ENCODE measurements around the gene SSBP3.

Gene SSBP3

DNA sequence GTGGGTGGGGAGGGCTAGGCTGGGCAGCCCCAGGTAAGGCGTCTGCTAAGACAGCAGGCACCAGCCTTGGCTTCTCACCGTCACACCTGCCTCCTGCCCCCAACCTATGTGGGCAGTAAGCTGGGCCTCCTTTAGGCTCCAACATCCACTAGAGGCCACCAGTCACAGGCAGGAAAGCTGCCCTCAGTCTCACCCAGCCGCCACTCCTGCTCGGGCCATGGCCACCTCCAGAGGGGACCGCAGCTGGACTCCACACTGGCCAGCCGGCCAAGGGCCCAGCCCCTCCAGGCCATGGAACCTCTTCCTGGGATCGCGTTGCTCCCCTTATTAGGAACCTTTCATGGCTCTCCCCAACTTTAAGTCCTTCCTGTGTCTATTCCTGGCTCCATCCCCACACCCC, 131.7 kb downstream of the SSBP3 start:
- H3K4me1 Mint-ChIP-seq (ENCODE audit: low read depth), result peaks cover 42% of the 10 kb centered on the region

GRCh38 chr1:54273795-54274163, 132.4 kb downstream of the SSBP3 start:
- no peak for DNase-seq
- Mint-ChIP-seq H3K27ac (no peak overlapping the region), H3K4me3 (no peak overlapping the region), H3K27me3 (no peaks in the 10 kb centered on the region), H3K36me3 (ENCODE audit: low read depth) (peaks cover 10% of the 10 kb centered on the region), H3K9me3 (no peaks in the 10 kb centered on the region), H3K4me1 (ENCODE audit: low read depth) (peaks cover 40% of the 10 kb centered on the region)

More for the DNA sequence above, 131.7 kb downstream of the SSBP3 start:
- H3K9me3 Mint-ChIP-seq, result no peaks in the 10 kb centered on the region
- no peaks in the 10 kb centered on the region for H3K27me3 Mint-ChIP-seq
- H3K4me3 Mint-ChIP-seq, result no peak overlapping the region
- H3K27ac Mint-ChIP-seq, result peak overlapping the region; percentile 23
- peaks cover 10% of the 10 kb centered on the region for H3K36me3 Mint-ChIP-seq (ENCODE audit: low read depth)
- DNase-seq, result no peak

GRCh38 chr1:54273092-54273794, 133.0 kb downstream of the SSBP3 start:
- no peaks in the 10 kb centered on the region for H3K27me3 Mint-ChIP-seq
- no peak overlapping the region for H3K4me3 Mint-ChIP-seq
- H3K4me1 Mint-ChIP-seq (ENCODE audit: low read depth), result peaks cover 39% of the 10 kb centered on the region
- H3K9me3 Mint-ChIP-seq, result no peaks in the 10 kb centered on the region
- DNase-seq, result no peak
- peaks cover 10% of the 10 kb centered on the region for H3K36me3 Mint-ChIP-seq (ENCODE audit: low read depth)
- H3K27ac Mint-ChIP-seq, result peak overlapping the region; percentile 59

DNA sequence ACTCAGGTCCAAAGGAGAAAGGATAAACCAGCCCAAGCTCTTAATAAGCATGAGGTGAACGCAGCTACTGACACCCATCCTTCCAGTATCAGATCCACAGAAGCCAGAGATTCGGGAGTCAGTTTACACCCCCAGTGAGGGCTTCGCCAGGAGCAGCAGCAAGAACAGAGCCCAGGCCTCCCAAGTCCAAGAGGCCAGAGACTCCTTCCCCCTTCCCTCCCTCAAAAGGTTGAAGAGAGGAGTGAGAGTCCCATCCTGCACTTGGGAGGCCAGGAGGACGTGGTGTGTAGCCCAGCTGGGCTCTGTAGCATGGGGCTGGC, 133.5 kb downstream of the SSBP3 start:
- no peak overlapping the region for H3K4me3 Mint-ChIP-seq
- peaks cover 34% of the 10 kb centered on the region for H3K4me1 Mint-ChIP-seq (ENCODE audit: low read depth)
- no peaks in the 10 kb centered on the region for H3K9me3 Mint-ChIP-seq
- DNase-seq, result no peak
- H3K36me3 Mint-ChIP-seq (ENCODE audit: low read depth), result peaks cover 10% of the 10 kb centered on the region
- H3K27me3 Mint-ChIP-seq, result no peaks in the 10 kb centered on the region
- H3K27ac Mint-ChIP-seq, result peak overlapping the region; percentile 5

DNA sequence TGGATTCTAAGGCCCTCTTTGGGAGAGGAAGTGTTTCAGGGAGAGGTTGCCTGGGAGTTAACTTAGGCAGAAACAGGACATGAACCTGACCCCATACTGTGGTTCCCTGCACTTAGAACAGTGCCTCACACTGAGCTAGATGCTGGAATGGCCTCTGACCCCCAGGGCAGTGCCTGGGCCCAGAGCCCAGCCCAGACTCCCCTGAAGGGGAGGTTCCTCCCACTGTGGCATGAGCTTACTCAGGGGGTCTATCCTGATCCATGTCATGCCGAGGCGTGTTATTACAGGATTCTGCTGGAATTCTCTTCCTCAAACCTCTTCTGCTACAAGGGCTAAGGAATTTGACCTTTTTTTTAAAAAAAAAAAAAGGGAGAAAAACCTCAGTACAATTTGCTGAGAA, 134.1 kb downstream of the SSBP3 start:
- no peak for DNase-seq
- Mint-ChIP-seq H3K9me3 (no peaks in the 10 kb centered on the region), H3K4me1 (ENCODE audit: low read depth) (peaks cover 28% of the 10 kb centered on the region), H3K27me3 (no peaks in the 10 kb centered on the region), H3K27ac (no peak overlapping the region), H3K36me3 (ENCODE audit: low read depth) (peaks cover 5% of the 10 kb centered on the region), H3K4me3 (no peak overlapping the region)

DNA sequence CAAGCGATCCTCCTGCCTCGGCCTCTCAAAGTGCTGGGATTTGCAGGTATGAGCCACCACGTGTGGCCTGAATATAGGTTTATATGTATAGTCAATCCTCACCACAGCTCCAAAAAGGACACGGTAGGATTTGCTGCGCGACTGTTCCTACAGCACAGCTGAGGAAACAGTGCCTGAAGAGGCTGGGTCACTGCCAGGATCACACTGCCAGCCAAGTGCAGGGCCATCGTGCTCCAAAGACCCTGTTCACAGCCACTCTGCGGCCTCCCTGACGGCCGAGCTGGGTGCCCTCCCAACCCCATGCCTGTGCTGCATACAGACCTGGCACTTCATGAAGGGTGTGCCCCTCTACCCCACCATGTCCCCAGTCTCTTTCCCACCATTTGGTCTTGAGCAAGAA, 134.9 kb downstream of the SSBP3 start:
- Mint-ChIP-seq H3K27me3 (no peaks in the 10 kb centered on the region), H3K4me1 (ENCODE audit: low read depth) (peaks cover 21% of the 10 kb centered on the region), H3K9me3 (no peaks in the 10 kb centered on the region), H3K4me3 (no peak overlapping the region), H3K36me3 (ENCODE audit: low read depth) (no peaks in the 10 kb centered on the region), H3K27ac (no peak overlapping the region)
- DNase-seq, result no peak

GRCh38 chr1:54270543-54270942, 135.7 kb downstream of the SSBP3 start:
- peaks cover 21% of the 10 kb centered on the region for H3K4me1 Mint-ChIP-seq (ENCODE audit: low read depth)
- no peak for DNase-seq
- H3K4me3 Mint-ChIP-seq, result no peak overlapping the region
- H3K36me3 Mint-ChIP-seq (ENCODE audit: low read depth), result no peaks in the 10 kb centered on the region
- no peaks in the 10 kb centered on the region for H3K9me3 Mint-ChIP-seq
- H3K27ac Mint-ChIP-seq, result peak overlapping the region; percentile 20
- no peaks in the 10 kb centered on the region for H3K27me3 Mint-ChIP-seq

GRCh38 chr1:54268762-54269297, 137.4 kb downstream of the SSBP3 start:
- H3K27ac Mint-ChIP-seq, result peak overlapping the region; percentile 8
- DNase-seq, result no peak
- no peaks in the 10 kb centered on the region for H3K36me3 Mint-ChIP-seq (ENCODE audit: low read depth)
- peaks cover 11% of the 10 kb centered on the region for H3K4me1 Mint-ChIP-seq (ENCODE audit: low read depth)
- no peaks in the 10 kb centered on the region for H3K27me3 Mint-ChIP-seq
- H3K9me3 Mint-ChIP-seq, result no peaks in the 10 kb centered on the region
- H3K4me3 Mint-ChIP-seq, result no peak overlapping the region

DNA sequence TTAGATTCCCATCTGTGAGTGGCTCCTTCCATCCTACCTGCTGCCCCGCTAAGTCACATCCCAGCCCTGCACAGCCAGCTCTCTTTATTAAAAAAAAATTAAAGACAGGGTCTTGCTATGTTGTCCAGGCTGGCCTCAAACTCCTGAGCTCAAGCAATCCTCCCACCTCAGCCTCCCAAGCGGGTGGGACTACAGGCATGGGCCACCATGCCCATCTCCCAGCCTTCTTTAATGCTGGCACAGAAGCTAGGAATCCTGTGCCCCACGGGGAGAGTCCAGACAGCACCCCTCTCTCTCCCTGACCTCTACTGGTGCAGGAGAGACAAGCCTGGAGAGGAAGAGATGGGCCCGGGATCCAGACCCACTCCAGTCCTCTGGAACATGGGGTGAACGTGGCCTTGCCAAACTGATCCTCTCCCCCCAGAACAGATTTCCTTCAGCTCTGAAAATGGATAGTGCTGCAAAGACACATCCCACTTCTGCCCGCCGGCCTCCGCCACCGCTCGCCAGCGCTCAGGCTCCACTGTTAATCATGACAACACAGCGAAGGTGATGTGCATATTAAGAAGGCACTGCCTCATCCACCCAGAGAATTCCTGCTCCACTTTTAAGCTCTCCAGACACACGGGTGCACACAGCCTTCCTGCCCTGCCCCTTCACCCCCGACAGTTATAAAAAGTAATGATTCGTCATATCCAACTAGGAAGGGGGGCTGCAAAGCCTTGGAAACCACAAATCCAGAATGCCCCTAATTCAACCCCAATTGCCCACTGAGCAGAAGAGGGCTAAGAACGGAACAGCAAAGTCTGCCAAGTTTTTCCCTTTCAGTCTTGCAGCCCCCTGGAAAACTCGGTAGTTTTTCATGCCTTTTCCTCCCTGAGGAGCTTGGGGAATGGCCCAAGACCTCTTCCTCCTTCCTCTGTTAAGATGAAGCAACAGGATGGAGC, 138.1 kb downstream of the SSBP3 start:
- H3K27ac Mint-ChIP-seq, result no peak overlapping the region
- H3K9me3 Mint-ChIP-seq, result no peaks in the 10 kb centered on the region
- no peaks in the 10 kb centered on the region for H3K27me3 Mint-ChIP-seq
- no peak overlapping the region for H3K4me3 Mint-ChIP-seq
- no peak for DNase-seq
- peaks cover 7% of the 10 kb centered on the region for H3K4me1 Mint-ChIP-seq (ENCODE audit: low read depth)
- H3K36me3 Mint-ChIP-seq (ENCODE audit: low read depth), result no peaks in the 10 kb centered on the region

DNA sequence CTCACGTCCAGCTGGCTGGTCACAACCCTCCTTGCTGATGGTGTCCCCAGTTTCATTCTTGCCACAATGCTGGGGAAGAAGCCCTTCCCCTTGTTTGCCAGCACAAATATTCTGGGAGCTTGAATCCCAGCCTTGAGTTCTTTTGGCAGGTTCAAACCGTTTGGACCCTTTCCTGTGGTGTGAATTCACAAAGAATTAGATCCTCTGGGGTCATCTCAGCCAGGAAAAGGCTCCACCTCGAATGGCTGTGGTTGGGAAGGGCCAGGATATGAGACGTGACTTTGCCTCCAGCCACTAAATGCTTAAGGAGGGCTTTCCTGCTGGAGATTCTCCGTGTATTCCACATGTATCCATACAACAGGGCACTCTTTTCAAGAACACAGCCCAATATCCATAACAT, 139.3 kb downstream of the SSBP3 start:
- no peak overlapping the region for H3K27ac Mint-ChIP-seq
- no peaks in the 10 kb centered on the region for H3K36me3 Mint-ChIP-seq (ENCODE audit: low read depth)
- H3K4me3 Mint-ChIP-seq, result no peak overlapping the region
- peaks cover 3% of the 10 kb centered on the region for H3K4me1 Mint-ChIP-seq (ENCODE audit: low read depth)
- DNase-seq, result no peak
- no peaks in the 10 kb centered on the region for H3K9me3 Mint-ChIP-seq
- H3K27me3 Mint-ChIP-seq, result no peaks in the 10 kb centered on the region

DNA sequence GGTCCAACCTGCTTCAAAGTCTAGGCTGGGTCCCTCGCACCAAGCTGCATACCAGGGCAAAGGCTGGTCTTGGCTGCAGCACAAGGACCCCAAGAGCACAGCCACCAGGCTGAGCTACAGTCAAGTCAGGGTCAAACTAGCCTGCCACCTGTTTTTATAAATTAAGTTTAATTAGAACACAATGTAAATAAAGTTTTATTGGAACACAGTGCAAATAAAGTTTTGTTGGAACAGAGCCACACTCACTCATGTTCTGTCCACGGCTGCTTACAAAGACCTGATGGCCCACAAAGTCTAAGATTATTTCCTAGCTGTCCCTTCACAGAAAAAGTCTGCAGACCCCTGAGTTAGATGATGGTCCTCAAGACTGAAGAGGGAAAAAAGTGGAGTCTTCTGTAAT, 140.0 kb downstream of the SSBP3 start:
- DNase-seq, result no peak
- Mint-ChIP-seq H3K36me3 (ENCODE audit: low read depth) (peaks cover 4% of the 10 kb centered on the region), H3K4me1 (ENCODE audit: low read depth) (peaks cover 3% of the 10 kb centered on the region), H3K4me3 (no peak overlapping the region), H3K27ac (no peak overlapping the region), H3K9me3 (no peaks in the 10 kb centered on the region), H3K27me3 (no peaks in the 10 kb centered on the region)

- Mint-ChIP-seq H3K9me3 (no peaks in the 10 kb centered on the region), H3K27ac (peak overlapping the region; percentile 16), H3K4me1 (ENCODE audit: low read depth) (peaks cover 2% of the 10 kb centered on the region), H3K36me3 (ENCODE audit: low read depth) (peaks cover 4% of the 10 kb centered on the region), H3K27me3 (no peaks in the 10 kb centered on the region), H3K4me3 (no peak overlapping the region)
- no peak for DNase-seq
These were observed 140.5 kb downstream of the SSBP3 start for GRCh38 chr1:54265659-54266058.

DNA sequence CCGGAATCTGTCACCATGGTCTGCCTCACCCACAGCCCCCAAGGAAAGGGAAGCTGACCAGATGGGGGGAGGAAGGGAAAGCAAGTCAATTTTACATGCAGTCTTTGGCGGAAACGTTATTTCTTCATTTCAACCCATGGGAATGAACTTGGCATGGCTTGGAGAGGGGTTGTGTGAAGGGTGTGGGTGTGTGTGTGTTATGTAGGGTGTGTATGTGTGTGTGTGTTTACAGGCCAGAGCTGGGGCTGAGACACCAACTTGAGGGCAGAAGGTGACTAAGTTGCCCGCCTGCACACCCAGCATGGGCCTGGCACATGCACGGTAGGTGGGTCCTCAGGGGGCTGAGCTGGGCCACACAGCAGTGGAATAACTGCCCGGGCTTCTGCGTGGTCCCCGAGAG, 141.1 kb downstream of the SSBP3 start:
- peaks cover 4% of the 10 kb centered on the region for H3K36me3 Mint-ChIP-seq (ENCODE audit: low read depth)
- H3K27me3 Mint-ChIP-seq, result no peaks in the 10 kb centered on the region
- H3K4me3 Mint-ChIP-seq, result no peak overlapping the region
- H3K4me1 Mint-ChIP-seq (ENCODE audit: low read depth), result no peaks in the 10 kb centered on the region
- peak overlapping the region; percentile 16 for H3K27ac Mint-ChIP-seq
- no peak for DNase-seq
- no peaks in the 10 kb centered on the region for H3K9me3 Mint-ChIP-seq

GRCh38 chr1:54263601-54264226, 142.5 kb downstream of the SSBP3 start:
- H3K9me3 Mint-ChIP-seq, result no peaks in the 10 kb centered on the region
- H3K36me3 Mint-ChIP-seq (ENCODE audit: low read depth), result peaks cover 4% of the 10 kb centered on the region
- H3K27me3 Mint-ChIP-seq, result no peaks in the 10 kb centered on the region
- H3K4me1 Mint-ChIP-seq (ENCODE audit: low read depth), result no peaks in the 10 kb centered on the region
- H3K4me3 Mint-ChIP-seq, result no peak overlapping the region
- DNase-seq, result no peak
- peak overlapping the region; percentile 38 for H3K27ac Mint-ChIP-seq

DNA sequence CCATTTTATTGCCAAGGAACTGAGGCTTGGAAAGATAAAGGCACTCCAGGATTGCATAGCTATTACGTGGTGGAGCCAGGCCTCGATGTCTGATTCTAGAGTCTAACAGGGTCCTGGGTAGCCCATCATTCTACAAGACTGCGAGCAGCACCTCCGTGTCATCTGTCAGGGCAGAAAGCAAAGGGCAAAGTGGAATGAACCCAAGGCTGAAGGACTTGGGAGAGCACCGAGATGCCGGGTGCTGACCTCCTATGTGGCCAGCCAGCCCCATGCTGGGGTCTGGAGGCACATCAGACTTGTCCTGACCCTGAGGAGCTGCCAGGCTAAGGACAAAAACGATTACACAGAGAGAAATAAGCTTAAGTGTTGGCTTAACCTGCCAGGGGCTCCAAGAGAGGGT, 143.9 kb downstream of the SSBP3 start:
- H3K4me1 Mint-ChIP-seq (ENCODE audit: low read depth), result no peaks in the 10 kb centered on the region
- DNase-seq, result no peak
- peak overlapping the region; percentile 5 for H3K27ac Mint-ChIP-seq
- H3K36me3 Mint-ChIP-seq (ENCODE audit: low read depth), result peaks cover 12% of the 10 kb centered on the region
- H3K4me3 Mint-ChIP-seq, result no peak overlapping the region
- H3K27me3 Mint-ChIP-seq, result no peaks in the 10 kb centered on the region
- H3K9me3 Mint-ChIP-seq, result no peaks in the 10 kb centered on the region

All from activated T-cell treated with anti-CD3 and anti-CD28 coated beads, Interleukin-2, amount 50 U/mL, for 24 hours (primary cell).